Measurements from ENCODE around the gene PRTN3. TPM values are rescaled to one million over a fixed set of nuclear protein-coding genes. Genes with fewer than 3 reads are reported as not detected.

Gene PRTN3
- total and polyA plus RNA-seq, 2 of the 4 experiments (the other 2 are of a cell fraction): not detected

GRCh38 chr19:858284-858683 is 17.5 kb downstream of the PRTN3 start:
- Histone ChIP-seq H4K5ac (ENCODE audit: low read depth, low read length) (no peak overlapping the region; the same call in 1 of the 2 replicates), H3K27ac (ENCODE audit: insufficient read depth, low read length) (no peak overlapping the region), H2AFZ (replicated peaks; ENCODE audit: low read length, poor library complexity) (no peak overlapping the region), H2BK120ac (ENCODE audit: low read depth, low read length) (no peak overlapping the region), H3K36me3 (ENCODE audit: control insufficient read depth, insufficient read depth, low read length) (no peaks in the 10 kb centered on the region), H3K23ac (ENCODE audit: low read depth, low read length) (no peak overlapping the region), H2AK9ac (replicated peaks; ENCODE audit: low read depth, low read length, poor library complexity) (no peak overlapping the region), H3K9me1 (ENCODE audit: insufficient read depth, low read length) (no peaks in the 10 kb centered on the region), H3K14ac (replicated peaks; ENCODE audit: low read depth, low read length) (no peak overlapping the region), H2BK20ac (ENCODE audit: low read depth, low read length) (no peak overlapping the region), H3K27me3 (ENCODE audit: control insufficient read depth, insufficient read depth, low read length) (peaks cover 2% of the 10 kb centered on the region; the same call in 1 of the 2 replicates), H3K4me1 (ENCODE audit: control insufficient read depth, insufficient read depth, low read length) (peaks cover 3% of the 10 kb centered on the region; the same call in 1 of the 2 replicates), H3K4me2 (ENCODE audit: low read depth, low read length) (no peak overlapping the region), H4K20me1 (ENCODE audit: insufficient read depth, low read length) (no peaks in the 10 kb centered on the region; the same call in 1 of the 2 replicates), H3K56ac (ENCODE audit: extremely low read depth, insufficient read depth, low read length) (no peak overlapping the region), H3K9me3 (ENCODE audit: control insufficient read depth, insufficient read depth, low read length) (no peaks in the 10 kb centered on the region), H4K91ac (ENCODE audit: insufficient read depth, low read depth, low read length) (no peak overlapping the region), H2AK5ac (ENCODE audit: low read depth, low read length) (no peak overlapping the region), H3K4me3 (ENCODE audit: insufficient read depth, low read depth, low read length) (no peak overlapping the region), H3K18ac (ENCODE audit: low read depth, low read length) (no peak overlapping the region), H2BK5ac (ENCODE audit: low read depth, low read length, poor library complexity, severe bottlenecking) (no peak overlapping the region), H2BK15ac (ENCODE audit: low read depth, low read length) (no peak overlapping the region), H3K4ac (ENCODE audit: low read depth, low read length) (no peak overlapping the region), H3K79me1 (ENCODE audit: low read depth in 1 of 2, low read length in 2 of 2) (no peaks in the 10 kb centered on the region), H4K8ac (ENCODE audit: low read depth in 2 of 2, low read length in 2 of 2) (no peak overlapping the region), H3K9ac (ENCODE audit: low read depth, low read length) (no peak overlapping the region)
- 100% methylated on average over 1 of the region's 9 CpGs; no CpG with 5 or more reads in 1 of the 2 experiments for WGBS, 2 experiments (ENCODE audit: extremely low coverage in 2 of 2, insufficient read length in 1 of 2)
- DNase-seq (no peak), ATAC-seq (ENCODE audit: low read depth) (no peak)
- ChIA-PET POLR2A (ENCODE audit: unreplicated experiment) (no interaction called here), CTCF (no interaction called here)
- no peak for TF ChIP-seq MAZ (IDR thresholded peaks at IDR 0.05; ENCODE audit: borderline replicate concordance, low read depth, low read length)
- no peak for TF ChIP-seq MAFK (IDR thresholded peaks at IDR 0.05; ENCODE audit: low read depth, low read length)
- no peak for TF ChIP-seq SMC3 (IDR thresholded peaks at IDR 0.05; ENCODE audit: low read depth, low read length)
- no peak for TF ChIP-seq CEBPB (IDR thresholded peaks at IDR 0.05; ENCODE audit: low read depth, low read length)
- TF ChIP-seq CTCF (conservative IDR thresholded peaks at IDR 0.05; ENCODE audit: low read depth, low read length): no peak
- no peak for TF ChIP-seq FOS (IDR thresholded peaks at IDR 0.05; ENCODE audit: low read depth, low read length)
- no peak for TF ChIP-seq RCOR1 (IDR thresholded peaks at IDR 0.05; ENCODE audit: insufficient replicate concordance, low read length)
- TF ChIP-seq POLR2A (IDR thresholded peaks at IDR 0.05; ENCODE audit: low read depth, low read length): no peak
- no peak for TF ChIP-seq ELK1 (IDR thresholded peaks at IDR 0.05; ENCODE audit: borderline replicate concordance, low read depth, low read length)
- TF ChIP-seq, protein P1, sequence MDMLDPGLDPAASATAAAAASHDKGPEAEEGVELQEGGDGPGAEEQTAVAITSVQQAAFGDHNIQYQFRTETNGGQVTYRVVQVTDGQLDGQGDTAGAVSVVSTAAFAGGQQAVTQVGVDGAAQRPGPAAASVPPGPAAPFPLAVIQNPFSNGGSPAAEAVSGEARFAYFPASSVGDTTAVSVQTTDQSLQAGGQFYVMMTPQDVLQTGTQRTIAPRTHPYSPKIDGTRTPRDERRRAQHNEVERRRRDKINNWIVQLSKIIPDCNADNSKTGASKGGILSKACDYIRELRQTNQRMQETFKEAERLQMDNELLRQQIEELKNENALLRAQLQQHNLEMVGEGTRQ (IDR thresholded peaks at IDR 0.05; ENCODE audit: low read depth, low read length): no peak
- no peak for TF ChIP-seq CHD1 (IDR thresholded peaks at IDR 0.05; ENCODE audit: low read depth, low read length)
- no peak for TF ChIP-seq MXI1 (IDR thresholded peaks at IDR 0.05; ENCODE audit: borderline replicate concordance, low read depth, low read length)
- no peak for TF ChIP-seq RAD21 (IDR thresholded peaks at IDR 0.05; ENCODE audit: low read length)
- TF ChIP-seq BHLHE40 (IDR thresholded peaks at IDR 0.05; ENCODE audit: low read depth, low read length): no peak
- TF ChIP-seq RFX5 (IDR thresholded peaks at IDR 0.05; ENCODE audit: low read depth, low read length): no peak
- no peak for TF ChIP-seq NFE2L2 (IDR thresholded peaks at IDR 0.05; ENCODE audit: low read depth, low read length)
- no TSS peak for BruUV-seq (replicated peaks)
- dilution Hi-C loops (cut with HindIII; ENCODE audit: low sequenced_read_pairs, unreplicated experiment) (no loop called here), intact Hi-C loops (cut with micrococcal nuclease) (loop anchor here (5.0 kb wide), 1 partner anchor 86 kb away; no protein-coding TSS in a partner anchor), in situ Hi-C loops (cut with MboI; ENCODE audit: low sequenced_read_pairs) (loop anchor here (5.0 kb wide), 1 partner anchor 139 kb away; no protein-coding TSS in a partner anchor)
